HepG2 (cell line): ENCODE results near the gene TMBIM4. TPM values are rescaled to one million over a fixed set of nuclear protein-coding genes. Genes with fewer than 3 reads are reported as not detected.

Experiments used
- FOSL2 ChIP-seq: sonication (generic); formaldehyde crosslinking; IDR thresholded peaks from 2 replicates; pipeline ENCODE4 v1.4.0; 2020; ENCODE audit warnings: missing genetic modification reagents
- IKZF4 ChIP-seq: sonication (generic); formaldehyde crosslinking; IDR thresholded peaks from 2 replicates; pipeline ENCODE4 v1.5.1; 2020; ENCODE audit warnings: borderline replicate concordance, mild to moderate bottlenecking, low read depth, missing genetic modification reagents; ENCODE audit errors: not compliant biosample characterization
- KLF13 ChIP-seq: sonication (generic); formaldehyde crosslinking; IDR thresholded peaks from 2 replicates; pipeline ENCODE4 v1.4.0; 2020; ENCODE audit warnings: mild to moderate bottlenecking, missing genetic modification reagents
- PAF1 ChIP-seq: IDR thresholded peaks from 2 replicates; pipeline ENCODE4 v1.6.1; 2016; ENCODE audit warnings: missing genetic modification reagents, missing compliant biosample characterization
- SAP130 ChIP-seq: IDR thresholded peaks from 2 replicates; pipeline ENCODE4 v1.6.1; 2016; ENCODE audit warnings: low read depth
- ZBTB38 ChIP-seq: sonication (generic); formaldehyde crosslinking; IDR thresholded peaks from 2 replicates; pipeline ENCODE4 v1.5.1; 2020; ENCODE audit warnings: mild to moderate bottlenecking, missing genetic modification reagents
- ZMYM4 ChIP-seq: sonication (generic); formaldehyde crosslinking; IDR thresholded peaks from 2 replicates; pipeline ENCODE4 v1.8.1; 2023; ENCODE audit warnings: mild to moderate bottlenecking, missing genetic modification reagents
- ZNF121 ChIP-seq: sonication (generic); formaldehyde crosslinking; IDR thresholded peaks from 2 replicates; pipeline ENCODE4 v1.5.0; 2020; ENCODE audit warnings: mild to moderate bottlenecking, missing genetic modification reagents
- ZNF432 ChIP-seq: sonication (generic); formaldehyde crosslinking; IDR thresholded peaks from 2 replicates; pipeline ENCODE4 v1.5.0; 2020; ENCODE audit warnings: missing genetic modification reagents, mild to moderate bottlenecking, borderline replicate concordance
- polyA plus RNA-seq, 8 experiments: library from polyadenylated mRNA; depleted of rRNA in 3 of 8; stranded (reverse) in 7 of 8; unstranded in 1 of 8; fragments of >200 nt; fragmentation: Illumina TruSeq in 4 of 8; extraction: Trizol in 4 of 8; gene quantifications; 2 replicates each; pipeline versions ENCODE4 v1.2.1 to v1.2.3, GENCODE V29; 2011 to 2016; ENCODE audit warnings: low read depth in 4 of 8, missing spikeins in 1 of 8, mixed read lengths in 1 of 8; ENCODE audit not compliant: insufficient read depth in 1 of 8
- total RNA-seq, 5 experiments: library from RNA; depleted of rRNA; stranded (reverse); fragments of >200 nt; fragmentation: Illumina TruSeq; extraction: Trizol; gene quantifications; 2 replicates each; pipeline ENCODE4 v1.2.3, GENCODE V29; 2016; ENCODE audit warnings: low read depth in 1 of 5
- TF ChIP-seq, protein P1 (sequence below): sonication (generic); formaldehyde crosslinking; IDR thresholded peaks from 2 replicates; pipeline ENCODE4 v1.4.0; 2020; ENCODE audit warnings: low read depth, missing genetic modification reagents
- TF ChIP-seq, protein P2 (sequence below): sonication (generic); formaldehyde crosslinking; IDR thresholded peaks from 2 replicates; pipeline ENCODE4 v1.4.0; 2020; ENCODE audit warnings: missing genetic modification reagents
- TF ChIP-seq, protein P3 (sequence below): IDR thresholded peaks from 2 replicates; pipeline ENCODE4 v1.6.1; 2016; ENCODE audit warnings: low read depth, control low read depth
- TF ChIP-seq, protein P4 (sequence below): sonication (generic); formaldehyde crosslinking; IDR thresholded peaks from 2 replicates; pipeline ENCODE4 v1.5.1; 2020; ENCODE audit warnings: missing genetic modification reagents, mild to moderate bottlenecking, borderline replicate concordance
- TF ChIP-seq, protein P5 (sequence below): sonication (generic); formaldehyde crosslinking; IDR thresholded peaks from 2 replicates; pipeline ENCODE4 v1.8.0; 2022; ENCODE audit warnings: mild to moderate bottlenecking, missing genetic modification reagents; ENCODE audit not compliant: insufficient replicate concordance

Gene TMBIM4
- total and polyA plus RNA-seq, 2 of the 13 experiments (the other 11 are each of a cell fraction or from before 2014, with no cell fraction given), result 60.5 to 67.7 TPM

DNA sequence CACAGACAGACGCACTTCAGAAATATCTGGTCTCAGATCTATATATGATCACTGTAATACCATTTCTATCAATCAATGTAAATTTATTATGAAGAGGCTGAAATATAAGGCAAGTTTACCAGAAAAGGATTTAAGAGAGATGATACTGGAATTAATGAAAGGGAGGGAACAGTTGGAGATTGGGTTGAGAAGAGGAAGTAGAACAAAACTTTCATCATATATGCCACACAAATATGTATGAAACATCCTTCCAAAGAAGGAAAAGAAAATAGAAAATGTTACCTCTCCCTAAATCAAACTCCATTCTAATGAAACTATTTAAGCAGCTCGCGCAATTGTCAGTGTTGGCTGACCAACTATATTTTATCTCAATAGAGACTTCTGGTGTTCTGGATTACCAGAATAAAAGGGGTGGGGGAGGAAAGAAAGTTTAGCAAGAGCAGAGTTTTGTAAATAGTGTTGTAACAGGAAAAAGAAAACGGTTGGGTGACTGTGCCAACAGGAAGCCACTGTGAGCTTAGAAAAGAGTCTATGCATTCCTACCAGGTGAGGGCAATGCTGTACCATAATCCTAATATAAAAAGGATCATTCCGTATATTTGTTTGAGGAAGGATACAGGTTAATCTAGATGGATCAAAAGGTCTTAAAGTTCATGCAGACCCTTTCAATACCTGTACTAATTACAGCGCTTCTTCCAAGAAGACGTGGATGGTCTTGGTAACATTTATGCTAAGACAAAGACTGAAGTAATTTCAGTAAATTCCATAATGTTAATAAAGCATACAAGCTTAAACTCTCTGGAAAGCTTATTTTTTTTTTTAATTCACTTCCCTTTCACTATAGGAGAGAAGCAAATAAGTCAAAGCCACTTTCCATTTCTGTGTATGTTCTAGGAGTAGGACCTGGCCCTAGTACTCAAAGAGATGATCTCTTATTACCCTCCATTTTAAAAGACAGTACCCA lies 24.7 kb downstream of the TMBIM4 start (continued):
- TF ChIP-seq, protein P1, sequence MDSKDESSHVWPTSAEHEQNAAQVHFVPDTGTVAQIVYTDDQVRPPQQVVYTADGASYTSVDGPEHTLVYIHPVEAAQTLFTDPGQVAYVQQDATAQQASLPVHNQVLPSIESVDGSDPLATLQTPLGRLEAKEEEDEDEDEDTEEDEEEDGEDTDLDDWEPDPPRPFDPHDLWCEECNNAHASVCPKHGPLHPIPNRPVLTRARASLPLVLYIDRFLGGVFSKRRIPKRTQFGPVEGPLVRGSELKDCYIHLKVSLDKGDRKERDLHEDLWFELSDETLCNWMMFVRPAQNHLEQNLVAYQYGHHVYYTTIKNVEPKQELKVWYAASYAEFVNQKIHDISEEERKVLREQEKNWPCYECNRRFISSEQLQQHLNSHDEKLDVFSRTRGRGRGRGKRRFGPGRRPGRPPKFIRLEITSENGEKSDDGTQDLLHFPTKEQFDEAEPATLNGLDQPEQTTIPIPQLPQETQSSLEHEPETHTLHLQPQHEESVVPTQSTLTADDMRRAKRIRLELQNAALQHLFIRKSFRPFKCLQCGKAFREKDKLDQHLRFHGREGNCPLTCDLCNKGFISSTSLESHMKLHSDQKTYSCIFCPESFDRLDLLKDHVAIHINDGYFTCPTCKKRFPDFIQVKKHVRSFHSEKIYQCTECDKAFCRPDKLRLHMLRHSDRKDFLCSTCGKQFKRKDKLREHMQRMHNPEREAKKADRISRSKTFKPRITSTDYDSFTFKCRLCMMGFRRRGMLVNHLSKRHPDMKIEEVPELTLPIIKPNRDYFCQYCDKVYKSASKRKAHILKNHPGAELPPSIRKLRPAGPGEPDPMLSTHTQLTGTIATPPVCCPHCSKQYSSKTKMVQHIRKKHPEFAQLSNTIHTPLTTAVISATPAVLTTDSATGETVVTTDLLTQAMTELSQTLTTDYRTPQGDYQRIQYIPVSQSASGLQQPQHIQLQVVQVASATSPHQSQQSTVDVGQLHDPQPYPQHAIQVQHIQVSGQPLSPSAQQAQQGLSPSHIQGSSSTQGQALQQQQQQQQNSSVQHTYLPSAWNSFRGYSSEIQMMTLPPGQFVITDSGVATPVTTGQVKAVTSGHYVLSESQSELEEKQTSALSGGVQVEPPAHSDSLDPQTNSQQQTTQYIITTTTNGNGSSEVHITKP (CRISPR knock-in tag), result no peak
- TF ChIP-seq, protein P2, sequence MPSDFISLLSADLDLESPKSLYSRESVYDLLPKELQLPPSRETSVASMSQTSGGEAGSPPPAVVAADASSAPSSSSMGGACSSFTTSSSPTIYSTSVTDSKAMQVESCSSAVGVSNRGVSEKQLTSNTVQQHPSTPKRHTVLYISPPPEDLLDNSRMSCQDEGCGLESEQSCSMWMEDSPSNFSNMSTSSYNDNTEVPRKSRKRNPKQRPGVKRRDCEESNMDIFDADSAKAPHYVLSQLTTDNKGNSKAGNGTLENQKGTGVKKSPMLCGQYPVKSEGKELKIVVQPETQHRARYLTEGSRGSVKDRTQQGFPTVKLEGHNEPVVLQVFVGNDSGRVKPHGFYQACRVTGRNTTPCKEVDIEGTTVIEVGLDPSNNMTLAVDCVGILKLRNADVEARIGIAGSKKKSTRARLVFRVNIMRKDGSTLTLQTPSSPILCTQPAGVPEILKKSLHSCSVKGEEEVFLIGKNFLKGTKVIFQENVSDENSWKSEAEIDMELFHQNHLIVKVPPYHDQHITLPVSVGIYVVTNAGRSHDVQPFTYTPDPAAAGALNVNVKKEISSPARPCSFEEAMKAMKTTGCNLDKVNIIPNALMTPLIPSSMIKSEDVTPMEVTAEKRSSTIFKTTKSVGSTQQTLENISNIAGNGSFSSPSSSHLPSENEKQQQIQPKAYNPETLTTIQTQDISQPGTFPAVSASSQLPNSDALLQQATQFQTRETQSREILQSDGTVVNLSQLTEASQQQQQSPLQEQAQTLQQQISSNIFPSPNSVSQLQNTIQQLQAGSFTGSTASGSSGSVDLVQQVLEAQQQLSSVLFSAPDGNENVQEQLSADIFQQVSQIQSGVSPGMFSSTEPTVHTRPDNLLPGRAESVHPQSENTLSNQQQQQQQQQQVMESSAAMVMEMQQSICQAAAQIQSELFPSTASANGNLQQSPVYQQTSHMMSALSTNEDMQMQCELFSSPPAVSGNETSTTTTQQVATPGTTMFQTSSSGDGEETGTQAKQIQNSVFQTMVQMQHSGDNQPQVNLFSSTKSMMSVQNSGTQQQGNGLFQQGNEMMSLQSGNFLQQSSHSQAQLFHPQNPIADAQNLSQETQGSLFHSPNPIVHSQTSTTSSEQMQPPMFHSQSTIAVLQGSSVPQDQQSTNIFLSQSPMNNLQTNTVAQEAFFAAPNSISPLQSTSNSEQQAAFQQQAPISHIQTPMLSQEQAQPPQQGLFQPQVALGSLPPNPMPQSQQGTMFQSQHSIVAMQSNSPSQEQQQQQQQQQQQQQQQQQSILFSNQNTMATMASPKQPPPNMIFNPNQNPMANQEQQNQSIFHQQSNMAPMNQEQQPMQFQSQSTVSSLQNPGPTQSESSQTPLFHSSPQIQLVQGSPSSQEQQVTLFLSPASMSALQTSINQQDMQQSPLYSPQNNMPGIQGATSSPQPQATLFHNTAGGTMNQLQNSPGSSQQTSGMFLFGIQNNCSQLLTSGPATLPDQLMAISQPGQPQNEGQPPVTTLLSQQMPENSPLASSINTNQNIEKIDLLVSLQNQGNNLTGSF, result no peak
- TF ChIP-seq IKZF4 (no peak), KLF13 (CRISPR knock-in tag) (no peak), PAF1 (CRISPR knock-in tag) (no peak), FOSL2 (CRISPR knock-in tag) (no peak), ZMYM4 (CRISPR knock-in tag) (0 out of 2 replicates have a peak, but pooled peaks have one; percentile 16), SAP130 (CRISPR knock-in tag) (0 out of 2 replicates have a peak, but pooled peaks have one; percentile 25), ZBTB38 (CRISPR knock-in tag) (no peak), ZNF121 (no peak), ZNF432 (CRISPR knock-in tag) (no peak)
- TF ChIP-seq, protein P3, sequence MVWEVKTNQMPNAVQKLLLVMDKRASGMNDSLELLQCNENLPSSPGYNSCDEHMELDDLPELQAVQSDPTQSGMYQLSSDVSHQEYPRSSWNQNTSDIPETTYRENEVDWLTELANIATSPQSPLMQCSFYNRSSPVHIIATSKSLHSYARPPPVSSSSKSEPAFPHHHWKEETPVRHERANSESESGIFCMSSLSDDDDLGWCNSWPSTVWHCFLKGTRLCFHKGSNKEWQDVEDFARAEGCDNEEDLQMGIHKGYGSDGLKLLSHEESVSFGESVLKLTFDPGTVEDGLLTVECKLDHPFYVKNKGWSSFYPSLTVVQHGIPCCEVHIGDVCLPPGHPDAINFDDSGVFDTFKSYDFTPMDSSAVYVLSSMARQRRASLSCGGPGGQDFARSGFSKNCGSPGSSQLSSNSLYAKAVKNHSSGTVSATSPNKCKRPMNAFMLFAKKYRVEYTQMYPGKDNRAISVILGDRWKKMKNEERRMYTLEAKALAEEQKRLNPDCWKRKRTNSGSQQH, result no peak
- TF ChIP-seq, protein P4, sequence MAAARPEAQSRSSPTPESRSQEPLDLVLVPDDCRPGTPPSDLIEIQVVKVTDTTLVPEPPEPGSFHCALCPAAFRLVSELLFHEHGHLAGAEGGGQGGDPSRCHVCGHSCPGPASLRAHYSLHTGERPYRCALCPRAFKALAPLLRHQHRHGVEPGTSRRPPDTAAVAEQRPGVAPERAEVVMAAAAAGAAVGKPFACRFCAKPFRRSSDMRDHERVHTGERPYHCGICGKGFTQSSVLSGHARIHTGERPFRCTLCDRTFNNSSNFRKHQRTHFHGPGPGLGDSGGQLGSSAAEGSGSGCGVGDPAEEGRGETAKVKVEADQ (CRISPR knock-in tag), result no peak
- TF ChIP-seq, protein P5, sequence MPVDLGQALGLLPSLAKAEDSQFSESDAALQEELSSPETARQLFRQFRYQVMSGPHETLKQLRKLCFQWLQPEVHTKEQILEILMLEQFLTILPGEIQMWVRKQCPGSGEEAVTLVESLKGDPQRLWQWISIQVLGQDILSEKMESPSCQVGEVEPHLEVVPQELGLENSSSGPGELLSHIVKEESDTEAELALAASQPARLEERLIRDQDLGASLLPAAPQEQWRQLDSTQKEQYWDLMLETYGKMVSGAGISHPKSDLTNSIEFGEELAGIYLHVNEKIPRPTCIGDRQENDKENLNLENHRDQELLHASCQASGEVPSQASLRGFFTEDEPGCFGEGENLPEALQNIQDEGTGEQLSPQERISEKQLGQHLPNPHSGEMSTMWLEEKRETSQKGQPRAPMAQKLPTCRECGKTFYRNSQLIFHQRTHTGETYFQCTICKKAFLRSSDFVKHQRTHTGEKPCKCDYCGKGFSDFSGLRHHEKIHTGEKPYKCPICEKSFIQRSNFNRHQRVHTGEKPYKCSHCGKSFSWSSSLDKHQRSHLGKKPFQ (CRISPR knock-in tag), result no peak
